GM23338 (cell line): ENCODE data around the gene KSR2. TPM values are rescaled to one million over a fixed set of nuclear protein-coding genes. Genes with fewer than 3 reads are reported as not detected.

ENCODE experiments used
- ATAC-seq: fragments of 200-7000 bp; cut with Tn5 transposase; 3 replicates; pipeline ENCODE4 v1.9.1; 2020
- DNase-seq: peaks from one replicate; pipeline ENCODE4 v3.0.0-alpha.2; 2015; ENCODE audit warnings: low spot score
- H2AFZ ChIP-seq: fragments of 200-600 bp; sonication (generic); 2 replicates; pipeline ENCODE4 v1.8.0; 2016; ENCODE audit warnings: antibody characterized with exemption, mild to moderate bottlenecking, moderate library complexity
- H3F3A ChIP-seq: fragments of 200-600 bp; sonication (generic); replicated peaks from 2 replicates; pipeline ENCODE4 v1.8.0; 2017; ENCODE audit warnings: antibody characterized with exemption, mixed run types, low read depth
- H3K27ac ChIP-seq: fragments of 200-600 bp; sonication (generic); 2 replicates; pipeline ENCODE4 v1.6.1; 2016; ENCODE audit warnings: low read depth
- H3K27me3 ChIP-seq: fragments of 200-600 bp; sonication (generic); 2 replicates; pipeline ENCODE4 v1.8.0; 2016; ENCODE audit warnings: mild to moderate bottlenecking, mixed run types, moderate library complexity; ENCODE audit not compliant: insufficient read depth
- H3K36me3 ChIP-seq: fragments of 200-600 bp; sonication (generic); 2 replicates; pipeline ENCODE4 v1.8.0; 2016; ENCODE audit warnings: mild to moderate bottlenecking; ENCODE audit not compliant: insufficient read depth
- H3K4me1 ChIP-seq: fragments of 200-600 bp; sonication (generic); 2 replicates; pipeline ENCODE4 v1.8.0; 2016; ENCODE audit warnings: mild to moderate bottlenecking, moderate library complexity; ENCODE audit not compliant: insufficient read depth
- H3K4me2 ChIP-seq: fragments of 200-600 bp; sonication (generic); 2 replicates; pipeline ENCODE4 v1.7.1; 2017; ENCODE audit warnings: mixed run types
- H3K4me3 ChIP-seq: fragments of 200-600 bp; sonication (generic); 2 replicates; pipeline ENCODE4 v1.6.1; 2016; ENCODE audit warnings: mixed run types
- H3K79me2 ChIP-seq: fragments of 200-600 bp; sonication (generic); replicated peaks from 2 replicates; pipeline ENCODE4 v1.8.0; 2017; ENCODE audit warnings: mild to moderate bottlenecking; ENCODE audit not compliant: insufficient read depth
- H3K9me2 ChIP-seq: fragments of 200-600 bp; sonication (generic); 2 replicates; pipeline ENCODE4 v1.8.0; 2017; ENCODE audit not compliant: insufficient read depth
- H4K20me1 ChIP-seq: fragments of 200-600 bp; sonication (generic); replicated peaks from 2 replicates; pipeline ENCODE4 v1.8.0; 2017; ENCODE audit warnings: mild to moderate bottlenecking; ENCODE audit not compliant: insufficient read depth
- H3K27ac Mint-ChIP-seq: 2 replicates; pipeline ENCODE4 v1.8.0; 2020; ENCODE audit warnings: inconsistent platforms, mild to moderate bottlenecking, moderate library complexity, mixed read lengths
- H3K27me3 Mint-ChIP-seq: 3 replicates; pipeline ENCODE4 v1.8.0; 2022; ENCODE audit warnings: low read depth, mild to moderate bottlenecking, moderate library complexity, mixed read lengths, inconsistent platforms; ENCODE audit not compliant: insufficient read depth, poor library complexity
- H3K36me3 Mint-ChIP-seq: 3 replicates; pipeline ENCODE4 v1.8.0; 2021; ENCODE audit warnings: low read depth, mild to moderate bottlenecking, inconsistent platforms, moderate library complexity, mixed read lengths
- H3K4me1 Mint-ChIP-seq: 3 replicates; pipeline ENCODE4 v1.8.0; 2020; ENCODE audit warnings: mild to moderate bottlenecking, inconsistent platforms, mixed read lengths
- H3K4me3 Mint-ChIP-seq: 3 replicates; pipeline ENCODE4 v1.8.0; 2021; ENCODE audit warnings: moderate library complexity, mild to moderate bottlenecking, inconsistent platforms, mixed read lengths
- H3K9me3 Mint-ChIP-seq: 3 replicates; pipeline ENCODE4 v1.8.0; 2020; ENCODE audit warnings: moderate library complexity, mild to moderate bottlenecking, inconsistent platforms, mixed read lengths
- CREB1 ChIP-seq: fragments of 250-450 bp; sonication (Bioruptor Pico); IDR thresholded peaks from 2 replicates; pipeline ENCODE4 v1.5.0; 2020; ENCODE audit warnings: low read depth, mild to moderate bottlenecking, moderate library complexity
- CTCF ChIP-seq, 2 experiments: fragments of 200-600 bp in 1 of 2; sonication (generic) in 1 of 2; conservative IDR thresholded peaks; 2 replicates each; pipeline versions ENCODE4 v1.5.1 to v1.6.1; 2016 to 2017; ENCODE audit warnings: antibody characterized with exemption in 2 of 2, low read depth in 2 of 2, mild to moderate bottlenecking in 2 of 2, moderate library complexity in 1 of 2
- ETS1 ChIP-seq: IDR thresholded peaks from 2 replicates; pipeline ENCODE4 v1.6.1; 2016; ENCODE audit warnings: antibody characterized with exemption
- EZH2 ChIP-seq: fragments of 200-600 bp; sonication (generic); IDR thresholded peaks from one replicate; pipeline ENCODE4 v1.8.0; 2017; ENCODE audit warnings: antibody characterized with exemption, mild to moderate bottlenecking, low read depth; ENCODE audit not compliant: unreplicated experiment
- EZH2phosphoT487 ChIP-seq: fragments of 200-600 bp; sonication (generic); IDR thresholded peaks from one replicate; pipeline ENCODE4 v1.8.1; 2018; ENCODE audit warnings: antibody characterized with exemption; ENCODE audit not compliant: unreplicated experiment
- JUNB ChIP-seq: IDR thresholded peaks from one replicate; pipeline ENCODE4 v1.6.1; 2016; ENCODE audit warnings: antibody characterized with exemption; ENCODE audit not compliant: unreplicated experiment
- NANOG ChIP-seq: IDR thresholded peaks from 2 replicates; pipeline ENCODE4 v1.6.1; 2016; ENCODE audit warnings: antibody characterized with exemption, borderline replicate concordance
- POLR2AphosphoS5 ChIP-seq: IDR thresholded peaks from 2 replicates; pipeline ENCODE4 v1.6.1; 2016; ENCODE audit warnings: antibody characterized with exemption, low read depth
- REST ChIP-seq: IDR thresholded peaks from one replicate; pipeline ENCODE4 v1.6.1; 2018; ENCODE audit warnings: antibody characterized with exemption; ENCODE audit not compliant: unreplicated experiment
- STAT1 ChIP-seq: IDR thresholded peaks from one replicate; pipeline ENCODE4 v1.6.1; 2016; ENCODE audit warnings: antibody characterized with exemption; ENCODE audit not compliant: unreplicated experiment
- ZNF114 ChIP-seq: fragments of 250-450 bp; sonication (Bioruptor Pico); IDR thresholded peaks from 2 replicates; pipeline ENCODE4 v1.5.0; 2020; ENCODE audit warnings: mild to moderate bottlenecking, moderate library complexity
- ZNF331 ChIP-seq: fragments of 250-450 bp; sonication (Bioruptor Pico); IDR thresholded peaks from 2 replicates; pipeline ENCODE4 v1.5.0; 2020; ENCODE audit warnings: low read depth, mild to moderate bottlenecking, moderate library complexity
- ZNF462 ChIP-seq: fragments of 250-450 bp; sonication (Bioruptor Pico); IDR thresholded peaks from 2 replicates; pipeline ENCODE4 v1.5.0; 2020; ENCODE audit warnings: mild to moderate bottlenecking, moderate library complexity
- polyA plus RNA-seq: library from polyadenylated mRNA; unstranded; fragments of >200 nt; fragmentation: Nextera tagmentation; extraction: Ambion mirVana; gene quantifications from 2 replicates; pipeline ENCODE4 v1.2.1, GENCODE V29; 2016
- total RNA-seq: library from RNA; depleted of rRNA; stranded (reverse); fragments of >200 nt; shearing (Covaris generic); gene quantifications from 2 replicates; pipeline ENCODE4 v1.2.3, GENCODE V29; 2014

The KSR2 gene
- total and polyA plus RNA-seq, 2 experiments from 2014 or later = 1.1 to 2.7 TPM

GRCh38 chr12:117884161-117884560 lies 84.6 kb downstream of the KSR2 start:
- H3K27me3 Mint-ChIP-seq = peaks cover 4% of the 10 kb centered on the region
- no peak overlapping the region for H3K27ac Mint-ChIP-seq
- H3K36me3 ChIP-seq = no peaks in the 10 kb centered on the region
- no peaks in the 10 kb centered on the region for H3K4me1 Mint-ChIP-seq
- H3K36me3 Mint-ChIP-seq = no peaks in the 10 kb centered on the region
- H3K4me3 ChIP-seq = no peak overlapping the region
- no peaks in the 10 kb centered on the region for H3F3A ChIP-seq
- DNase-seq = no peak
- H3K4me2 ChIP-seq = no peak overlapping the region
- H3K27ac ChIP-seq = no peak overlapping the region
- TF ChIP-seq CREB1 (CRISPR knock-in tag) = no peak
- TF ChIP-seq JUNB = no peak
- TF ChIP-seq ZNF462 = no peak
- TF ChIP-seq ZNF331 (CRISPR knock-in tag) = no peak
- TF ChIP-seq CTCF (conservative IDR thresholded peaks at IDR 0.05; ENCODE audit: low read depth in 2 of 2) = no peak
- no peak for TF ChIP-seq STAT1
- no peak for TF ChIP-seq POLR2AphosphoS5
- no peak for TF ChIP-seq EZH2phosphoT487
- TF ChIP-seq EZH2 = no peak
- no peak for TF ChIP-seq REST
- TF ChIP-seq ETS1 = no peak
- TF ChIP-seq NANOG = no peak
- no peak for TF ChIP-seq ZNF114
- no peaks in the 10 kb centered on the region for H3K27me3 ChIP-seq
- H3K9me2 ChIP-seq = peaks cover 8% of the 10 kb centered on the region
- no peak overlapping the region for H3K4me3 Mint-ChIP-seq
- no peaks in the 10 kb centered on the region for H3K4me1 ChIP-seq
- no peak overlapping the region for H2AFZ ChIP-seq
- H3K9me3 Mint-ChIP-seq = no peaks in the 10 kb centered on the region; the same call in 2 of the 3 replicates
- H3K79me2 ChIP-seq = no peaks in the 10 kb centered on the region
- H4K20me1 ChIP-seq = no peaks in the 10 kb centered on the region
- no peak for ATAC-seq
